ENCODE data around the gene ECHS1.

The ECHS1 gene

GRCh38 chr10:133385214-133385613 lies 12.1 kb upstream of the ECHS1 start:
- no peak for TF ChIP-seq YY1 (IDR thresholded peaks at IDR 0.05; ENCODE audit: low read depth)
- no peak for TF ChIP-seq TAF1 (IDR thresholded peaks at IDR 0.05; ENCODE audit: low read depth)
- no peak for TF ChIP-seq FOXM1 (IDR thresholded peaks at IDR 0.05; ENCODE audit: borderline replicate concordance, low read depth)
- no peak for TF ChIP-seq EP300 (IDR thresholded peaks at IDR 0.05; ENCODE audit: borderline replicate concordance)
- TF ChIP-seq NFIC (IDR thresholded peaks at IDR 0.05): no peak
- no peak for TF ChIP-seq MAX (IDR thresholded peaks at IDR 0.05)
- TF ChIP-seq RAD21 (IDR thresholded peaks at IDR 0.05; ENCODE audit: low read depth): no peak
- no peak for TF ChIP-seq CREB1 (IDR thresholded peaks at IDR 0.05; ENCODE audit: low read depth)
- TF ChIP-seq ZBTB7A (IDR thresholded peaks at IDR 0.05; ENCODE audit: low read depth): no peak
- TF ChIP-seq REST (IDR thresholded peaks at IDR 0.05; ENCODE audit: low read depth): no peak

GRCh38 chr10:133384071-133384470 lies 10.9 kb upstream of the ECHS1 start:
- TF ChIP-seq USF1 (IDR thresholded peaks at IDR 0.05) (no peak), CREB1 (IDR thresholded peaks at IDR 0.05; ENCODE audit: low read depth) (no peak), TAF1 (IDR thresholded peaks at IDR 0.05; ENCODE audit: low read depth) (no peak), YY1 (IDR thresholded peaks at IDR 0.05; ENCODE audit: low read depth) (no peak), RAD21 (IDR thresholded peaks at IDR 0.05; ENCODE audit: low read depth) (no peak), NFIC (IDR thresholded peaks at IDR 0.05) (no peak), EGR1 (IDR thresholded peaks at IDR 0.05) (no peak), MAX (IDR thresholded peaks at IDR 0.05) (no peak), FOXM1 (IDR thresholded peaks at IDR 0.05; ENCODE audit: borderline replicate concordance, low read depth) (no peak), CEBPB (IDR thresholded peaks at IDR 0.05) (no peak), REST (IDR thresholded peaks at IDR 0.05; ENCODE audit: low read depth) (no peak), EP300 (IDR thresholded peaks at IDR 0.05; ENCODE audit: borderline replicate concordance) (no peak)

GRCh38 chr10:133383551-133383950 lies 10.4 kb upstream of the ECHS1 start:
- TF ChIP-seq NFIC (IDR thresholded peaks at IDR 0.05) (no peak), FOXM1 (IDR thresholded peaks at IDR 0.05; ENCODE audit: borderline replicate concordance, low read depth) (no peak), REST (IDR thresholded peaks at IDR 0.05; ENCODE audit: low read depth) (no peak), RAD21 (IDR thresholded peaks at IDR 0.05; ENCODE audit: low read depth) (no peak), ZBTB7A (IDR thresholded peaks at IDR 0.05; ENCODE audit: low read depth) (no peak), TCF12 (IDR thresholded peaks at IDR 0.05; ENCODE audit: low read depth) (no peak), CEBPB (IDR thresholded peaks at IDR 0.05) (no peak), EGR1 (IDR thresholded peaks at IDR 0.05) (no peak), EP300 (IDR thresholded peaks at IDR 0.05; ENCODE audit: borderline replicate concordance) (no peak)

- TF ChIP-seq RAD21 (IDR thresholded peaks at IDR 0.05; ENCODE audit: low read depth) (no peak), EGR1 (IDR thresholded peaks at IDR 0.05) (no peak), NFIC (IDR thresholded peaks at IDR 0.05) (no peak), ZBTB7A (IDR thresholded peaks at IDR 0.05; ENCODE audit: low read depth) (no peak), FOXM1 (IDR thresholded peaks at IDR 0.05; ENCODE audit: borderline replicate concordance, low read depth) (no peak), TCF12 (IDR thresholded peaks at IDR 0.05; ENCODE audit: low read depth) (no peak), EP300 (IDR thresholded peaks at IDR 0.05; ENCODE audit: borderline replicate concordance) (no peak), REST (IDR thresholded peaks at IDR 0.05; ENCODE audit: low read depth) (no peak), USF1 (IDR thresholded peaks at IDR 0.05) (no peak), YY1 (IDR thresholded peaks at IDR 0.05; ENCODE audit: low read depth) (no peak), TEAD4 (IDR thresholded peaks at IDR 0.05) (no peak), MAX (IDR thresholded peaks at IDR 0.05) (no peak), TAF1 (IDR thresholded peaks at IDR 0.05; ENCODE audit: low read depth) (no peak), CEBPB (IDR thresholded peaks at IDR 0.05) (no peak), CREB1 (IDR thresholded peaks at IDR 0.05; ENCODE audit: low read depth) (no peak)
These were observed 7.9 kb upstream of the ECHS1 start for GRCh38 chr10:133381036-133381435.
